Testis (tissue), 3 donors: Measurements from ENCODE around the gene HIF1A. TPM values are rescaled to one million over a fixed set of nuclear protein-coding genes. Genes with fewer than 3 reads are reported as not detected.
"Not testable (repeated sequence)": the region's sequence is repeated elsewhere in the genome, so short reads cannot be mapped to it uniquely, and the experiment has no call there.

Experiments used
- DNase-seq: peaks from one replicate; pipeline ENCODE4 v3.0.0-alpha.2; 2019
- H3K27ac ChIP-seq, 2 donors: fragments of 200-600 bp; sonication (generic); one replicate each; pipeline ENCODE4 v1.5.1; 2019
- H3K27me3 ChIP-seq: fragments of 200-600 bp; sonication (generic); one replicate; pipeline ENCODE4 v1.5.1; 2019
- H3K36me3 ChIP-seq: fragments of 200-600 bp; sonication (generic); one replicate; pipeline ENCODE4 v1.5.1; 2017; ENCODE audit warnings: low read depth; ENCODE audit errors: missing control alignments
- H3K4me1 ChIP-seq: fragments of 200-600 bp; sonication (generic); one replicate; pipeline ENCODE4 v1.5.1; 2019
- H3K4me3 ChIP-seq, 2 donors: fragments of 200-600 bp; sonication (generic); one replicate each; pipeline ENCODE4 v1.5.1; 2017 to 2019
- H3K9me3 ChIP-seq: fragments of 200-600 bp; sonication (generic); one replicate; pipeline ENCODE4 v1.5.1; 2017
- POLR2A ChIP-seq: fragments of 450-650 bp; IDR thresholded peaks from one replicate; pipeline ENCODE4 v1.6.1; 2017; ENCODE audit warnings: antibody characterized with exemption, mild to moderate bottlenecking, moderate library complexity
- WGBS, 2 donors: methylation state at CpG; one replicate each; pipeline ENCODE4 v1.1.5; 2018; 5-methylcytosine and 5-hydroxymethylcytosine counted together
- intact Hi-C: fragments of 100-400 bp; cut with DNase I; formaldehyde crosslinking; loops from one replicate; pipeline ENCODE4 v1.15.1; 2023; ENCODE audit warnings: low total_unique reads
- polyA plus RNA-seq: library from polyadenylated mRNA; stranded (reverse); fragments of 350-450 nt; fragmentation: Illumina TruSeq; extraction: RNeasy Lipid Tissue Mini Kit (QIAGEN cat#74804); gene quantifications from one replicate; pipeline ENCODE4 v1.2.3, GENCODE V29; 2014; ENCODE audit warnings: low read depth, low replicate concordance; ENCODE audit not compliant: insufficient read depth
- total RNA-seq, 2 donors: library from RNA; depleted of rRNA; stranded (reverse); fragments of >200 nt; gene quantifications; one replicate each; pipeline ENCODE4 v1.2.3, GENCODE V29; 2016
- TF ChIP-seq, protein P1 (sequence below), 3 experiments: fragments of 450-650 bp in 2 of 3; fragments of 200-600 bp in 1 of 3; sonication (generic) in 1 of 3; IDR thresholded peaks; one replicate each; pipeline ENCODE4 v1.5.1; 2016 to 2019; ENCODE audit warnings: antibody characterized with exemption in 3 of 3, mild to moderate bottlenecking in 2 of 3, moderate library complexity in 1 of 3

The HIF1A gene
- total and polyA plus RNA-seq, 3 donors from 2014 or later: 63.1 to 140 (median 105) TPM

DNA sequence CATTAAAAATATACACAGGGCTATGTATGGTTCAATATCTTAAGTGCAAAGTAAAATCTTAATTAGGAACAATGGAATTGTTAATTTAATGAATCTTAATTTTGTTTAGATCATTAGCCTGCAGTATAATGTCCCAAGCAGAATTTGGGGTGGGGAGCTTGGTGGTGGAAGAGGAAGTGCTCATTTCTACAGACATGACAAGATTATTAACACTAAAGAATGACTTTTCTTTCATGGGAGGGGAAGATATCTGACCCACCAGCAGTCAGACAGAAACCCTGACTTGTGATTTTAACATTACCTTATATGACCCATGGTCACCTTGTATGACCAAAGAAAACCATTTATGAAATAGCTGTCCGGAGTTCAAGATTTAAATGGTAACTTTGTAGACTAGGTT lies 41.3 kb upstream of the HIF1A start:
- H3K27me3 ChIP-seq: no peaks in the 10 kb centered on the region
- intact Hi-C loops: no loop called here
- peaks cover 3% of the 10 kb centered on the region for H3K4me1 ChIP-seq
- H3K36me3 ChIP-seq: no peaks in the 10 kb centered on the region
- no peak for TF ChIP-seq POLR2A
- H3K27ac ChIP-seq: no peak overlapping the region
- DNase-seq: no peak
- WGBS, 2 donors: 50 to 54% methylated on average over 1 of the region's 1 CpG
- H3K9me3 ChIP-seq: no peaks in the 10 kb centered on the region
- H3K4me3 ChIP-seq: no peak overlapping the region

DNA sequence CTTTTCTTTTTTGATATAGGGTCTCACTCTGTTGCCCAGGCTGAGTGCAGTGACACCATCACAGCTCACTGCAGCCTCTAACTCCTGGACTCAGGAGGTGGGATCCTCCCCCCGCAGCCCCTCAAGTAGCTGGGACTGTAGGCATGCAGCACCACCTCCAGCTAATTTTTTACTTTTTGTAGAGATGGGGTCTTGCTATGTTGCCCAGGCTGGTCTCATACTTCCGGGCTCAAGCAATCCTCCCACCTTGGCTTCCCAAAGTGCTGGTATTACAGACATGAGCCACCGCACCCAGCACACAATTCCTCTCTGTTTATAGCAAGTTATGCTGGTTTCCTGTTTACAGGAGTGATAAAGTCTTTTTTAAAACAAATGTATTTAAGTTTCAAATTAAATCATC lies 39.5 kb upstream of the HIF1A start:
- no peak for TF ChIP-seq POLR2A
- TF ChIP-seq, protein P1, sequence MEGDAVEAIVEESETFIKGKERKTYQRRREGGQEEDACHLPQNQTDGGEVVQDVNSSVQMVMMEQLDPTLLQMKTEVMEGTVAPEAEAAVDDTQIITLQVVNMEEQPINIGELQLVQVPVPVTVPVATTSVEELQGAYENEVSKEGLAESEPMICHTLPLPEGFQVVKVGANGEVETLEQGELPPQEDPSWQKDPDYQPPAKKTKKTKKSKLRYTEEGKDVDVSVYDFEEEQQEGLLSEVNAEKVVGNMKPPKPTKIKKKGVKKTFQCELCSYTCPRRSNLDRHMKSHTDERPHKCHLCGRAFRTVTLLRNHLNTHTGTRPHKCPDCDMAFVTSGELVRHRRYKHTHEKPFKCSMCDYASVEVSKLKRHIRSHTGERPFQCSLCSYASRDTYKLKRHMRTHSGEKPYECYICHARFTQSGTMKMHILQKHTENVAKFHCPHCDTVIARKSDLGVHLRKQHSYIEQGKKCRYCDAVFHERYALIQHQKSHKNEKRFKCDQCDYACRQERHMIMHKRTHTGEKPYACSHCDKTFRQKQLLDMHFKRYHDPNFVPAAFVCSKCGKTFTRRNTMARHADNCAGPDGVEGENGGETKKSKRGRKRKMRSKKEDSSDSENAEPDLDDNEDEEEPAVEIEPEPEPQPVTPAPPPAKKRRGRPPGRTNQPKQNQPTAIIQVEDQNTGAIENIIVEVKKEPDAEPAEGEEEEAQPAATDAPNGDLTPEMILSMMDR (IDR thresholded peaks at IDR 0.05): no peak
- H3K4me3 ChIP-seq: no peak overlapping the region
- H3K27ac ChIP-seq: no peak overlapping the region
- no peaks in the 10 kb centered on the region for H3K27me3 ChIP-seq
- DNase-seq: no peak
- no peaks in the 10 kb centered on the region for H3K36me3 ChIP-seq
- H3K4me1 ChIP-seq: peaks cover 3% of the 10 kb centered on the region
- intact Hi-C loops: no loop called here
- 91 to 94% methylated on average over 3 of the region's 3 CpGs for WGBS, 2 donors
- H3K9me3 ChIP-seq: no peaks in the 10 kb centered on the region

DNA sequence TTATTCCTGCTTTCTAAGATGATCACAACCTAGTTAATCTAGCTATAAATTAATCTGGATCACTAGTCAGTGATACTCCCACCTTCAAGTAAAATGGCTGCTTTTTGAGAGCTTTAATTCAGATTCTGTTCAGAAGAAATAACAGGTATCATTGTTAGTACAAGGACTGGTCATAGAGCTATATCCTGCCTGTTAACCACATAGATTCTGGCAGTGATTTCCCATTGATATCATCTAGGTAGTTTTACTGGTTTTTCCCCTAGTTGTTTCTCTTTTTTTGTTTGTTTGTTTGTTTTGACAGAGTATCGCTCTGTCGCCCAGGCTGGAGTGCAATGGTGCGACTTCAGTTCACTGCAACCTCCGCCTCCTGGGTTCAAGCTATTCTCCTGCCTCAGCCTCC lies 39.0 kb upstream of the HIF1A start:
- 97 to 100% methylated on average over 4 of the region's 4 CpGs for WGBS, 2 donors
- no peaks in the 10 kb centered on the region for H3K9me3 ChIP-seq
- TF ChIP-seq, protein P1 (IDR thresholded peaks at IDR 0.05): no peak
- TF ChIP-seq POLR2A: no peak
- H3K4me3 ChIP-seq: no peak overlapping the region
- DNase-seq: no peak
- no peaks in the 10 kb centered on the region for H3K27me3 ChIP-seq
- H3K36me3 ChIP-seq: no peaks in the 10 kb centered on the region
- no peak overlapping the region for H3K27ac ChIP-seq
- H3K4me1 ChIP-seq: peaks cover 4% of the 10 kb centered on the region
- intact Hi-C loops: no loop called here

DNA sequence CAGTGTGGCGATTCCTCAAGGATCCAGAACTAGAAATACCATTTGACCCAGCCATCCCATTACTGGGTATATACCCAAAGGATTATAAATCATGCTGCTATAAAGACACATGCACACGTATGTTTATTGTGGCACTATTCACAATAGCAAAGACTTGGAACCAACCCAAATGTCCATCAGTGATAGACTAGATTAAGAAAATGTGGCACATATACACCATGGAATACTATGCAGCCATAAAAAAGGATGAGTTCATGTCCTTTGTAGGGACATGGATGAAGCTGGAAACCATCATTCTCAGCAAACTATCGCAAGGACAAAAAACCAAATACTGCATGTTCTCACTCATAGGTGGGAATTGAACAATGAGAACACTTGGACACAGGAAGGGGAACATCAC lies 37.2 kb upstream of the HIF1A start:
- H3K27me3 ChIP-seq, DNase-seq, H3K4me1 ChIP-seq, H3K9me3 ChIP-seq, intact Hi-C loops, H3K27ac ChIP-seq, H3K4me3 ChIP-seq, H3K36me3 ChIP-seq: not testable (repeated sequence)
- WGBS, 2 donors: 55 to 100% methylated on average over 1 of the region's 3 CpGs

DNA sequence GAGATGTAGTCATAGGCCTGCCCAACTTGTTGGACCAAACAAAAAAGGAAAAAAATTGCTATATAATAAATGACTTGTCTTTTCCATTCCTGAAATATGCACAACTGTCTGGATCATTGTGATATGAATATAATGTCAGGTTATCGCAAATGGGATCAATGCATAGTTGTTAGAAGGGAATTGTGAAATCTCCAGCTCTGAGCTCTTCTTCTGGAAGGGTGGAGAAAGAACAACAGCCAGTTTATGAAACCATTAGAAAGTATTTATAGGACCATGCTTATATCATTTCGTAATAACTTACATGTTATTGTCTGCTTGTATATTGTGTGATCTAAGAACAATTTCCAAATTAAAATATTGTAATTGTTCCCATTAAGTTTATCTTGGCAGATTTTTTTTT lies 35.7 kb upstream of the HIF1A start:
- DNase-seq: no peak
- WGBS, 2 donors: 64 to 93% methylated on average over 2 of the region's 2 CpGs
- Histone ChIP-seq H3K4me1 (peaks cover 3% of the 10 kb centered on the region), H3K27me3 (no peaks in the 10 kb centered on the region), H3K36me3 (no peaks in the 10 kb centered on the region), H3K4me3 (no peak overlapping the region), H3K9me3 (no peaks in the 10 kb centered on the region), H3K27ac (no peak overlapping the region)
- intact Hi-C loops: no loop called here
- TF ChIP-seq, protein P1 (IDR thresholded peaks at IDR 0.05): no peak
- no peak for TF ChIP-seq POLR2A
